AG04449 (cell line): Measurements from ENCODE around the gene ZNF362.

Experiments
- CTCF ChIA-PET: fragments of 350-600 bp; formaldehyde crosslinking; extraction: SDS; loops from one replicate; lab custom pipeline; 2021; ENCODE audit warnings: antibody characterized with exemption; lab: Yijun Ruan, JAX
- POLR2A ChIA-PET: fragments of 400-600, 350-600 bp; formaldehyde crosslinking; extraction: SDS; loops from one replicate; lab custom pipeline; 2020; ENCODE audit warnings: antibody characterized with exemption, inconsistent platforms; lab: Yijun Ruan, JAX
- DNase-seq: peaks from one replicate; pipeline ENCODE4 v3.0.0-alpha.2; 2010; ENCODE audit warnings: low read depth, low spot score
- H3K4me3 ChIP-seq: 2 replicates; pipeline ENCODE4 v1.5.1; 2011; ENCODE audit warnings: low read depth, mild to moderate bottlenecking, control low read depth, low read length
- TF ChIP-seq, protein P1 (sequence below): IDR thresholded peaks from one replicate; pipeline ENCODE4 v1.5.1; 2011; ENCODE audit warnings: mild to moderate bottlenecking, moderate library complexity, low read length, control low read depth, inconsistent platforms; ENCODE audit not compliant: insufficient read depth; ENCODE audit errors: missing control alignments

ZNF362 gene

DNA sequence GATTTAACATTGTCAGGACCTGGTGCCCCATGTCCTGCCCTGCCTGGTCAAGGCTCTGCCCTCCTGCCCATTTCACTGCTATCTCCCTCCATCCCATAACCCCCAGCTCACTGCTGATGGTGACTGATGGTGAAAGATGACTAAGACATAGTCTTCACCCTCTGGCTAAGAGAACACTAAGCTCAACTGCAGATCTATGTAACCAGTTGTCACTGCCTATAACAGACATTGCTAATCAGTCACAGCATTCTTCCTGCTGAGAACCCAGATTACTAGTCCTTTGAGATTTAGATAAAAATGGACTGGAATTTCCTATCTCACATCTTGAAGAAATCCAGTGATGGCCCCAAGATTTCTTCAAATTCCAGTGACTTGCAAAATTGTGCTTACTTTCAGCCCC, 8.0 kb upstream of the ZNF362 start:
- CTCF ChIA-PET = interaction anchor here (1.5 to 1.8 kb wide), 2 partner anchors 12 to 48 kb away, joined by 3 to 7 read pairs; no protein-coding TSS in a partner anchor
- POLR2A ChIA-PET = no interaction called here
- no peak overlapping the region for H3K4me3 ChIP-seq
- TF ChIP-seq, protein P1, sequence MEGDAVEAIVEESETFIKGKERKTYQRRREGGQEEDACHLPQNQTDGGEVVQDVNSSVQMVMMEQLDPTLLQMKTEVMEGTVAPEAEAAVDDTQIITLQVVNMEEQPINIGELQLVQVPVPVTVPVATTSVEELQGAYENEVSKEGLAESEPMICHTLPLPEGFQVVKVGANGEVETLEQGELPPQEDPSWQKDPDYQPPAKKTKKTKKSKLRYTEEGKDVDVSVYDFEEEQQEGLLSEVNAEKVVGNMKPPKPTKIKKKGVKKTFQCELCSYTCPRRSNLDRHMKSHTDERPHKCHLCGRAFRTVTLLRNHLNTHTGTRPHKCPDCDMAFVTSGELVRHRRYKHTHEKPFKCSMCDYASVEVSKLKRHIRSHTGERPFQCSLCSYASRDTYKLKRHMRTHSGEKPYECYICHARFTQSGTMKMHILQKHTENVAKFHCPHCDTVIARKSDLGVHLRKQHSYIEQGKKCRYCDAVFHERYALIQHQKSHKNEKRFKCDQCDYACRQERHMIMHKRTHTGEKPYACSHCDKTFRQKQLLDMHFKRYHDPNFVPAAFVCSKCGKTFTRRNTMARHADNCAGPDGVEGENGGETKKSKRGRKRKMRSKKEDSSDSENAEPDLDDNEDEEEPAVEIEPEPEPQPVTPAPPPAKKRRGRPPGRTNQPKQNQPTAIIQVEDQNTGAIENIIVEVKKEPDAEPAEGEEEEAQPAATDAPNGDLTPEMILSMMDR = no peak
- DNase-seq = no peak

DNA sequence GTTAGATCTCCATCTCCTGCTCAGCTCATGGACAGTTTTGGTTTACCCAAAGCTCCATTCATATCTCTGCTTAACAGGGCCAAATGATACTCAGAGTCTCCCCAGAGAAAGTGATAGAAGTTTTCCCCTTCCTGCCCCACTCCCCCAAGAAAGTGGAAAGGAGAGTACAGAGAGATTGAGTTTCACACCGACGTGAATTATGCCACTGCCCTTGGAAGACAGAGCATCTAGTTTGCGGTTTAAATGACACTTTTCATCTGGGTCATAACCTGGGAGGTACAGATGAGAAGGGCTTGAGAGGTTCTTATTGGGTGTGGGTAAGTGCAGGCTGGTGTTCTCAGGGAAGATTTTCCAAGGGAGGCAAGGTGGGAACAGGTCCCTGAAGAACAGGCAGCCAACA, 6.9 kb upstream of the ZNF362 start:
- POLR2A ChIA-PET = no interaction called here
- H3K4me3 ChIP-seq = no peak overlapping the region
- CTCF ChIA-PET = interaction anchor here (0.6 to 1.8 kb wide), 3 partner anchors 11 to 47 kb away, joined by 3 to 7 read pairs (median 3); no protein-coding TSS in a partner anchor
- no peak for DNase-seq
- TF ChIP-seq, protein P1 = no peak

DNA sequence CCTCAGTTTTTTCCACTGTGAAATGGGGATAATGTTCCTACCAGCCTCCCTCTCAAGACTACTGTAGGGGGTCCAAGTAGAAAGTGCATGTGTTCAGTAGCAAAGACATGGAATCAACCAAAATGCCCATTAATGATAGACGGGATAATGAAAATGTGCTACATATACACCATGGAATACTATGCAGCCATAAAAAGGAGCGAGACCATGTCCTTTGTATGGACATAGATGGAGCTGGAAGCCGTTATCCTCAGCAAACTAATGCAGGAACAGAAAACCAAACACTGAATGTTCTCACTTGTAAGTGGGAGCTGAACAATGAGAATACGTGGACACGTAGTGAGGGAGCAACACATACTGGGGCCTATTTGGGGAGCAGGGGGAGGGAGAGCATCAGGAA, 6.1 kb upstream of the ZNF362 start:
- CTCF ChIA-PET = interaction anchor here (0.6 kb wide), 1 partner anchor 45 kb away, joined by 3 read pairs; no protein-coding TSS in a partner anchor
- TF ChIP-seq, protein P1 = no peak
- DNase-seq = no peak
- POLR2A ChIA-PET = no interaction called here
- no peak overlapping the region for H3K4me3 ChIP-seq

DNA sequence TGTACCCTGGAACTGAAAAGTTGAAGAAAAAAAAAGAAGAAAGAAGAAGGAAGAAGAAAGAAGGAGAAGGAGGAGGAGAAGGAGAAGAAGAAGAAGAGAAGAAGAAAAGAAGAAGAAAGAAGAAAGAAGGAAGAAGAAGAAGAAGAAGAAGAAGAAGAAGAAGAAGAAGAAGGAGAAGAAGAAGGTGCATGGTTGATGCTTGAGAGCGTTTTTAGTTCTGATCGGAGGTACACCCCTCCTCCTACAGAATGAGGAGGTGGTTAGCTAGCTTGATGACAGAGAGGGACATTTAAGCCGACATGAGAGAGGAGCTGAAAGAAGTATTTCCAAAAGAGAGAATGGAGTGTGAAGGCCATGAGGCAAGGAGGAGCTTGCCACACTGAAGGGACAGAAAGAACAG, 5.6 kb upstream of the ZNF362 start:
- no peak for DNase-seq
- H3K4me3 ChIP-seq = no peak overlapping the region
- POLR2A ChIA-PET = no interaction called here
- TF ChIP-seq, protein P1 = no peak
- CTCF ChIA-PET = no interaction called here

DNA sequence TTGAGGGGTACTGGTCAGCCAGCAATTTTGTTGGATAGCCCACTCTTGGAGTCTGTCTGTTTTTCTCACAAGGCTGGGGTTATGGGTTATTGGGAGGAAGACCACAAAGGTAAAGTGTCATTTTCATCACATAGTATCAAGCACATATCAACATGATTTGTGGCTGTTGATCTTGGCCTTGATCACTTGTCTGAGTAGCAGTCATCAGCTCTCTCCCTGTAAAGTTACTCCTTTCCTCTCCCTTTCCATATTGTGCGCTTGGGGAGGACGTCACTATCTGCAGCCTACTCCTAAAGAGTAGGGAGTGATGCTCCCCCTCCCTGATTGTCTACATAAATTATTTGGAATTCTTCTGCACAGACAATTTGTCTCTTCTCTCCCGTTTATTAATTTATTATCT, 1.8 kb upstream of the ZNF362 start:
- TF ChIP-seq, protein P1 = no peak
- ChIA-PET POLR2A (no interaction called here), CTCF (interaction anchor here (1.5 kb wide), 1 partner anchor 43 kb away, joined by 3 read pairs; no protein-coding TSS in a partner anchor)
- no peak for DNase-seq
- no peak overlapping the region for H3K4me3 ChIP-seq

DNA sequence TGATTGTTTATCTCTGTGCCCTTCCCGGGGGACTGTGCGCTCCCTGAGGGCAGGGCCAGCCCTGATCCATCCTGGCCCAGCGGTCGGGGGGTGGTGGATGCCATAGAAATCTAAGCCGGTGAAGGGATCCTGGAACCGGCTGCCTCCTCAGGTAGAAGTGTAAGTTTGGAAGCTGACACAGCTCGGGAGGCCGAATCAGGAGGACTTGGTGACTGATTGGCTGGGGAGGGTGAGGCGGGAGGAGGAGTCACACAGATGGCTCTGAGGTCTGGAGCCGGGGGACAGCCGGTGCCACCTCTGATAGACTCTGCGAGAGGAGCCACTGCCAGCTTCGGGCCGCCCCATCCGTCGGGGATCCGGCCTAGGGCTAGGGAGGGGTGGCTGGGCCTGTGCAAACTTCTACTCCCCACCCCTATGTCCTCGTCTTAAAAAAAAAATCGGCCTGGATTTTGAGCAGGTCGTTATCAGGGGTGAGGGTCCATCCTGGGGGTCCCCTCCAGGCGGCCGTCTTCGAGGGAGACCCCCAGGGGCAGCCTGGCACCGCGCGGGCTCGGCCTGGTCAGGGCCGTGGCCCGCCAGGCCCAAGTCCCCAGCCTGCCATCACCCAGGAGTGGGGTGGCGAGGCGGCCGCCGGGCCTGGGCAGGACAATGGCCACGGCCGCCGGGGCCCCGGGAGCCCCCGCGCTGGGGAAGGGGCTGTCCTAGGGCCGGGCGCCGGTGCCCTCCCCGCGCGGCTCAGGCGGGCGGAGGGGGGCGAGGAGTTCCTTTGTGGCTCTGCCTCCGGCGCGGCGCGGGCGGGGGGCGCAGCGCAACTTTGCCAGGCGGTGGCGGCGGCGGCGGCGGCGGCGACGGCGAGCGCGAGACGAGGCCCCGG, 708 bp upstream of the ZNF362 start:
- peak overlapping the region; percentile 76 for H3K4me3 ChIP-seq
- ChIA-PET CTCF (interaction anchor here (0.8 to 1.5 kb wide), 3 partner anchors 9 to 42 kb away, joined by 3 read pairs; no protein-coding TSS in a partner anchor), POLR2A (no interaction called here)
- DNase-seq = no peak
- TF ChIP-seq, protein P1 = no peak
